HL-60 (cell line): ENCODE measurements around the gene SORT1.

Experiments
- GABPA ChIP-seq: IDR thresholded peaks from 2 replicates; pipeline ENCODE4 v1.6.1; 2012; ENCODE audit warnings: low read depth
- POLR2AphosphoS5 ChIP-seq: IDR thresholded peaks from 2 replicates; pipeline ENCODE4 v1.6.1; 2012; ENCODE audit warnings: low read depth
- REST ChIP-seq: IDR thresholded peaks from 2 replicates; pipeline ENCODE4 v1.6.1; 2012; ENCODE audit warnings: low read depth; ENCODE audit not compliant: insufficient replicate concordance
- SPI1 ChIP-seq: IDR thresholded peaks from 2 replicates; pipeline ENCODE4 v1.6.1; 2012; ENCODE audit warnings: low read depth, mild to moderate bottlenecking, borderline replicate concordance
- TF ChIP-seq, protein P1 (sequence below): IDR thresholded peaks from one replicate; pipeline ENCODE4 v1.5.1; 2011; ENCODE audit warnings: low read length, control low read depth, inconsistent platforms; ENCODE audit not compliant: insufficient read depth

GRCh38 chr1:109385417-109385816, 12.3 kb downstream of the SORT1 start:
- TF ChIP-seq POLR2AphosphoS5 (no peak), REST (no peak), SPI1 (no peak), GABPA (no peak)
- TF ChIP-seq, protein P1, sequence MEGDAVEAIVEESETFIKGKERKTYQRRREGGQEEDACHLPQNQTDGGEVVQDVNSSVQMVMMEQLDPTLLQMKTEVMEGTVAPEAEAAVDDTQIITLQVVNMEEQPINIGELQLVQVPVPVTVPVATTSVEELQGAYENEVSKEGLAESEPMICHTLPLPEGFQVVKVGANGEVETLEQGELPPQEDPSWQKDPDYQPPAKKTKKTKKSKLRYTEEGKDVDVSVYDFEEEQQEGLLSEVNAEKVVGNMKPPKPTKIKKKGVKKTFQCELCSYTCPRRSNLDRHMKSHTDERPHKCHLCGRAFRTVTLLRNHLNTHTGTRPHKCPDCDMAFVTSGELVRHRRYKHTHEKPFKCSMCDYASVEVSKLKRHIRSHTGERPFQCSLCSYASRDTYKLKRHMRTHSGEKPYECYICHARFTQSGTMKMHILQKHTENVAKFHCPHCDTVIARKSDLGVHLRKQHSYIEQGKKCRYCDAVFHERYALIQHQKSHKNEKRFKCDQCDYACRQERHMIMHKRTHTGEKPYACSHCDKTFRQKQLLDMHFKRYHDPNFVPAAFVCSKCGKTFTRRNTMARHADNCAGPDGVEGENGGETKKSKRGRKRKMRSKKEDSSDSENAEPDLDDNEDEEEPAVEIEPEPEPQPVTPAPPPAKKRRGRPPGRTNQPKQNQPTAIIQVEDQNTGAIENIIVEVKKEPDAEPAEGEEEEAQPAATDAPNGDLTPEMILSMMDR, result no peak
